ENCODE results near the gene ITIH5. TPM values are rescaled to one million over a fixed set of nuclear protein-coding genes. Genes with fewer than 3 reads are reported as not detected.
A peak's percentile ranks its signal among the peaks of the same experiment; 100 is the strongest.

Gene ITIH5
- total and polyA plus RNA-seq, 2 of the 13 experiments (the other 11 are each of a cell fraction or from before 2014, with no cell fraction given) = 4.7 to 8.9 TPM

DNA sequence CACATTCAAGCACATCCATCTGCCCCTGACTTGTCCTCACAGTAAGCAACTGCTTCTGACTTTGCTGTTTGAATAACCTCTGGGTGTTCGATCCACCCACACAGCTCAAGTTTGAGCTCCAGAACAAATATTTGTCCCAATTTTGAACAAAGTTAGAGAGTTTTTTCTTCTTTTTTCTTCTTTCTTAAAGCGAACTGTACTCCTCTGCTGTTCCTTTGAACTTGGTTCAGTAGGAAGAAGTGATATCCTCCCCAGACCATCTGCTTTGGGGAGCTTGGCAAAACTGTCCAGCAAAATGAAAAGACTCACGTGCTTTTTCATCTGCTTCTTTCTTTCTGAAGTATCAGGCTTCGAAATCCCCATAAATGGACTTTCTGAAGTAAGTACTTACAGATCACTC is 36.4 kb upstream of the ITIH5 start, which contains the start of gene ITIH2 (continued):
- TF ChIP-seq, protein P1, sequence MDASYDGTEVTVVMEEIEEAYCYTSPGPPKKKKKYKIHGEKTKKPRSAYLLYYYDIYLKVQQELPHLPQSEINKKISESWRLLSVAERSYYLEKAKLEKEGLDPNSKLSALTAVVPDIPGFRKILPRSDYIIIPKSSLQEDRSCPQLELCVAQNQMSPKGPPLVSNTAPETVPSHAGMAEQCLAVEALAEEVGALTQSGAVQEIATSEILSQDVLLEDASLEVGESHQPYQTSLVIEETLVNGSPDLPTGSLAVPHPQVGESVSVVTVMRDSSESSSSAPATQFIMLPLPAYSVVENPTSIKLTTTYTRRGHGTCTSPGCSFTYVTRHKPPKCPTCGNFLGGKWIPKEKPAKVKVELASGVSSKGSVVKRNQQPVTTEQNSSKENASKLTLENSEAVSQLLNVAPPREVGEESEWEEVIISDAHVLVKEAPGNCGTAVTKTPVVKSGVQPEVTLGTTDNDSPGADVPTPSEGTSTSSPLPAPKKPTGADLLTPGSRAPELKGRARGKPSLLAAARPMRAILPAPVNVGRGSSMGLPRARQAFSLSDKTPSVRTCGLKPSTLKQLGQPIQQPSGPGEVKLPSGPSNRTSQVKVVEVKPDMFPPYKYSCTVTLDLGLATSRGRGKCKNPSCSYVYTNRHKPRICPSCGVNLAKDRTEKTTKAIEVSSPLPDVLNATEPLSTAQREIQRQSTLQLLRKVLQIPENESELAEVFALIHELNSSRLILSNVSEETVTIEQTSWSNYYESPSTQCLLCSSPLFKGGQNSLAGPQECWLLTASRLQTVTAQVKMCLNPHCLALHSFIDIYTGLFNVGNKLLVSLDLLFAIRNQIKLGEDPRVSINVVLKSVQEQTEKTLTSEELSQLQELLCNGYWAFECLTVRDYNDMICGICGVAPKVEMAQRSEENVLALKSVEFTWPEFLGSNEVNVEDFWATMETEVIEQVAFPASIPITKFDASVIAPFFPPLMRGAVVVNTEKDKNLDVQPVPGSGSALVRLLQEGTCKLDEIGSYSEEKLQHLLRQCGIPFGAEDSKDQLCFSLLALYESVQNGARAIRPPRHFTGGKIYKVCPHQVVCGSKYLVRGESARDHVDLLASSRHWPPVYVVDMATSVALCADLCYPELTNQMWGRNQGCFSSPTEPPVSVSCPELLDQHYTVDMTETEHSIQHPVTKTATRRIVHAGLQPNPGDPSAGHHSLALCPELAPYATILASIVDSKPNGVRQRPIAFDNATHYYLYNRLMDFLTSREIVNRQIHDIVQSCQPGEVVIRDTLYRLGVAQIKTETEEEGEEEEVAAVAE (CRISPR knock-in tag; IDR thresholded peaks at IDR 0.05; ENCODE audit: borderline replicate concordance) = 0 out of 2 replicates have a peak, but pooled peaks have one; percentile 23
- TF ChIP-seq ZNF530 (CRISPR knock-in tag; IDR thresholded peaks at IDR 0.05; ENCODE audit: low read depth) (no peak), DNMT3B (CRISPR knock-in tag; conservative IDR thresholded peaks at IDR 0.05) (no peak), ISL2 (CRISPR knock-in tag; IDR thresholded peaks at IDR 0.05) (peak; percentile 94), ZNF878 (CRISPR knock-in tag; IDR thresholded peaks at IDR 0.05) (no peak), HNF4G (IDR thresholded peaks at IDR 0.05; ENCODE audit: borderline replicate concordance, low read depth, low read length) (peak; percentile 46; the same call in 1 of the 2 replicates), HNF4G (CRISPR knock-in tag; IDR thresholded peaks at IDR 0.05; ENCODE audit: borderline replicate concordance, low read depth) (no peak), ZNF749 (CRISPR knock-in tag; IDR thresholded peaks at IDR 0.05; ENCODE audit: borderline replicate concordance) (0 out of 2 replicates have a peak, but pooled peaks have one; percentile 43), CEBPG (CRISPR knock-in tag; IDR thresholded peaks at IDR 0.05) (peak; percentile 60), ESRRA (CRISPR knock-in tag; IDR thresholded peaks at IDR 0.05; ENCODE audit: low read depth) (peak; percentile 53; the same call in 1 of the 2 replicates), NAIF1 (CRISPR knock-in tag; IDR thresholded peaks at IDR 0.05; ENCODE audit: borderline replicate concordance) (0 out of 2 replicates have a peak, but pooled peaks have one; percentile 30), TGIF2 (CRISPR knock-in tag; IDR thresholded peaks at IDR 0.05) (0 out of 2 replicates have a peak, but pooled peaks have one; percentile 53), CREM (IDR thresholded peaks at IDR 0.05) (peak; percentile 82), CREM (CRISPR knock-in tag; IDR thresholded peaks at IDR 0.05) (no peak), FOXP1 (IDR thresholded peaks at IDR 0.05) (no peak), FOXP1 (CRISPR knock-in tag; IDR thresholded peaks at IDR 0.05) (peak; percentile 69), ZNF234 (CRISPR knock-in tag; conservative IDR thresholded peaks at IDR 0.05) (no peak), FOXA3 (CRISPR knock-in tag; IDR thresholded peaks at IDR 0.05) (peak; percentile 71; the same call in 1 of the 2 replicates), ZNF446 (CRISPR knock-in tag; IDR thresholded peaks at IDR 0.05) (no peak), ASH2L (IDR thresholded peaks at IDR 0.05; ENCODE audit: insufficient read length, low read depth, low read length) (peak; percentile 65), POLR2AphosphoS5 (IDR thresholded peaks at IDR 0.05; ENCODE audit: low read depth, low read length) (peak; percentile 90), ZSCAN20 (CRISPR knock-in tag; IDR thresholded peaks at IDR 0.05; ENCODE audit: borderline replicate concordance) (no peak), MLLT10 (CRISPR knock-in tag; IDR thresholded peaks at IDR 0.05) (peak; percentile 85; the same call in 1 of the 2 replicates), ZNF747 (CRISPR knock-in tag; IDR thresholded peaks at IDR 0.05; ENCODE audit: borderline replicate concordance) (no peak; the same call in 1 of the 2 replicates)
- TF ChIP-seq, protein P2, sequence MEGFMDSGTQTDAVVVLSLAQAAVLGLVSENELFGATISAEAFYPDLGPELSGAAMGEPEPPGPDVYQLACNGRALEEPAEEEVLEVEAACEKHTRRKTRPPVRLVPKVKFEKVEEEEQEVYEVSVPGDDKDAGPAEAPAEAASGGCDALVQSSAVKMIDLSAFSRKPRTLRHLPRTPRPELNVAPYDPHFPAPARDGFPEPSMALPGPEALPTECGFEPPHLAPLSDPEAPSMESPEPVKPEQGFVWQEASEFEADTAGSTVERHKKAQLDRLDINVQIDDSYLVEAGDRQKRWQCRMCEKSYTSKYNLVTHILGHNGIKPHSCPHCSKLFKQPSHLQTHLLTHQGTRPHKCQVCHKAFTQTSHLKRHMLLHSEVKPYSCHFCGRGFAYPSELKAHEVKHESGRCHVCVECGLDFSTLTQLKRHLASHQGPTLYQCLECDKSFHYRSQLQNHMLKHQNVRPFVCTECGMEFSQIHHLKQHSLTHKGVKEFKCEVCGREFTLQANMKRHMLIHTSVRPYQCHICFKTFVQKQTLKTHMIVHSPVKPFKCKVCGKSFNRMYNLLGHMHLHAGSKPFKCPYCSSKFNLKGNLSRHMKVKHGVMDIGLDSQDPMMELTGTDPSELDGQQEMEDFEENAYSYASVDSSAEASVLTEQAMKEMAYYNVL (CRISPR knock-in tag; IDR thresholded peaks at IDR 0.05; ENCODE audit: borderline replicate concordance) = peak; percentile 66; the same call in 1 of the 2 replicates
